ENCODE data around the gene TBX21. TPM values are rescaled to one million over a fixed set of nuclear protein-coding genes. Genes with fewer than 3 reads are reported as not detected.

The TBX21 gene
- total RNA-seq, 1 donor from 2014 or later, result not detected

DNA sequence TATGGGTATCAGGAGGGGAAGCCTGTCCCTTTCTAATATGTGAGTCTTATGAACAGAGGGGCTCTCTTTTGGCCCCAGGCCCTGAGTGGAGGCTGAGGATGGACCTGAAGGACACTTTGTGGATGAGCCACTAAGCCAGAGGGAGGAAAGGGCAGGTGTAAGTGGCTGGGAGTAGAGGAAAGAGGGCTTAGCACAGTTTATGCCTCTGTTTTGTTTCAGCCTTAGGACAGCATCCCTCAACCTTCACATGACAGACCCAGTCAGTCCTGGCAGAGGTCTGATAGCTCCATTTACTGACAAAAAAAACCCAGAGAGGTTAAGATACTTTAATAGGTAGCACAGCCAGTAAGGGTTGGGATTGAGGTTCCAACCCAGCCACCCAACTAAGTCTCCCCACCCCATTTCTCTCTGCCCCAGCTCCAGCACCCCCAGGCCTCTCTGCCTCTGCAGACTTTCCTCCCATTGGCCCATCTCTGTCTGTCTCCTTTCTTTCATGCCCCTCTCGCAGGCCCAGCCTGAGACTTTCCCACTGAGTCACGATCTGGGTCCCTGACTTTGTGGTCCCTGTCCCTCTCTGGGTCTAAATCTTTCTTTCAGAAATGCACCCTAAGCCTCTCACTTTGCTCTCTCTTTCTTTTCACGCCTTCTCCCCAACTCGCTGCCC, 4.7 kb upstream of the TBX21 start:
- no peaks in the 10 kb centered on the region for H3K36me3 Mint-ChIP-seq (ENCODE audit: unreplicated experiment)
- no peak overlapping the region for H3K4me3 Mint-ChIP-seq (ENCODE audit: unreplicated experiment)
- peaks cover 1% of the 10 kb centered on the region for H3K9me3 Mint-ChIP-seq (ENCODE audit: unreplicated experiment)
- H3K27ac Mint-ChIP-seq (ENCODE audit: unreplicated experiment), result no peak overlapping the region
- TF ChIP-seq, protein P1, sequence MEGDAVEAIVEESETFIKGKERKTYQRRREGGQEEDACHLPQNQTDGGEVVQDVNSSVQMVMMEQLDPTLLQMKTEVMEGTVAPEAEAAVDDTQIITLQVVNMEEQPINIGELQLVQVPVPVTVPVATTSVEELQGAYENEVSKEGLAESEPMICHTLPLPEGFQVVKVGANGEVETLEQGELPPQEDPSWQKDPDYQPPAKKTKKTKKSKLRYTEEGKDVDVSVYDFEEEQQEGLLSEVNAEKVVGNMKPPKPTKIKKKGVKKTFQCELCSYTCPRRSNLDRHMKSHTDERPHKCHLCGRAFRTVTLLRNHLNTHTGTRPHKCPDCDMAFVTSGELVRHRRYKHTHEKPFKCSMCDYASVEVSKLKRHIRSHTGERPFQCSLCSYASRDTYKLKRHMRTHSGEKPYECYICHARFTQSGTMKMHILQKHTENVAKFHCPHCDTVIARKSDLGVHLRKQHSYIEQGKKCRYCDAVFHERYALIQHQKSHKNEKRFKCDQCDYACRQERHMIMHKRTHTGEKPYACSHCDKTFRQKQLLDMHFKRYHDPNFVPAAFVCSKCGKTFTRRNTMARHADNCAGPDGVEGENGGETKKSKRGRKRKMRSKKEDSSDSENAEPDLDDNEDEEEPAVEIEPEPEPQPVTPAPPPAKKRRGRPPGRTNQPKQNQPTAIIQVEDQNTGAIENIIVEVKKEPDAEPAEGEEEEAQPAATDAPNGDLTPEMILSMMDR (IDR thresholded peaks at IDR 0.05; ENCODE audit: partially characterized antibody, unreplicated experiment), result no peak
- no peak for DNase-seq
- H3K27me3 Mint-ChIP-seq (ENCODE audit: unreplicated experiment), result peaks cover 20% of the 10 kb centered on the region
- no peaks in the 10 kb centered on the region for H3K4me1 Mint-ChIP-seq (ENCODE audit: low read depth, unreplicated experiment)

DNA sequence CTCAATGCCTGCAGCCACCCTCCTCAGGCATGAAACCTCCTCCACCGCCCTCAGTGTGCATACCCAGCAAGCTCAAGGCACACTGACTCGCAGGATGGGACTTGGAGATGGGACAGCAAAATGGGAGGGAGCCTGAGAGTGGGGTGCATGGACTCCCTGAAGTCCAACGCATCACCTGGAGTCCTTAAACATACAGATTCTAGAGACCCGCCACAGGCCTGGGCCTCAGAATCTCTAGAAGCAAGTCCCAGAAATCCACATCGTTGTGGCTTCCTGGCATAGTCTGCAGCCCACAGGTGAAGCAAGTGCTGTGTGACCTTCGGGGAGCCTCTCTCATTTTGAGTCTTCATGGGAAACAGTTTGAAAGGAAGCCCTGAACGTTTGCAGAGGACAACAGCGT, 3.6 kb upstream of the TBX21 start:
- Mint-ChIP-seq H3K4me3 (ENCODE audit: unreplicated experiment) (no peak overlapping the region), H3K9me3 (ENCODE audit: unreplicated experiment) (peaks cover 3% of the 10 kb centered on the region), H3K4me1 (ENCODE audit: low read depth, unreplicated experiment) (no peaks in the 10 kb centered on the region), H3K36me3 (ENCODE audit: unreplicated experiment) (no peaks in the 10 kb centered on the region), H3K27ac (ENCODE audit: unreplicated experiment) (no peak overlapping the region), H3K27me3 (ENCODE audit: unreplicated experiment) (peaks cover 27% of the 10 kb centered on the region)
- DNase-seq, result no peak
- TF ChIP-seq, protein P1 (IDR thresholded peaks at IDR 0.05; ENCODE audit: partially characterized antibody, unreplicated experiment), result no peak

DNA sequence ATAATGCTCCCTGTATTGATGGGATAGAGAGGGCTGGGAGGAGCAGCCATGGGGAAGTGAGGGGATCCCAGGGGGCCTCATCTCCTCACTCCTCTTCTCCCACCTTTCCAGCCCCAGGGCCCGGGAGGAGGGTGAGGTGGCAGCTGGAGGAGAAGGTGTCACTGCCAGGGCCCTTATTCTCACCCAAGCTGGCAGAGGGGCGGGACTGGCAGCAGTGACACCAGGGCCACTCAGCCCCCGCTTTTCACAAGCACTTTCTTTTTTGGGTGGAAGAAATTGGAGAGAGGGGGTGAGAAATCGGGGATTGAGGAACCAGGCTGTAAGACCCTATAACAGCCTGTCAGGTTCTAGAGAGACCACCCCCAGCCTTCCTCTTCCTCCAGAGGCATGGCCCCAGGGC, 2.4 kb upstream of the TBX21 start:
- H3K27ac Mint-ChIP-seq (ENCODE audit: unreplicated experiment), result no peak overlapping the region
- H3K36me3 Mint-ChIP-seq (ENCODE audit: unreplicated experiment), result no peaks in the 10 kb centered on the region
- TF ChIP-seq, protein P1 (IDR thresholded peaks at IDR 0.05; ENCODE audit: partially characterized antibody, unreplicated experiment), result no peak
- peaks cover 3% of the 10 kb centered on the region for H3K9me3 Mint-ChIP-seq (ENCODE audit: unreplicated experiment)
- H3K27me3 Mint-ChIP-seq (ENCODE audit: unreplicated experiment), result peaks cover 29% of the 10 kb centered on the region
- no peak for DNase-seq
- no peaks in the 10 kb centered on the region for H3K4me1 Mint-ChIP-seq (ENCODE audit: low read depth, unreplicated experiment)
- H3K4me3 Mint-ChIP-seq (ENCODE audit: unreplicated experiment), result no peak overlapping the region

DNA sequence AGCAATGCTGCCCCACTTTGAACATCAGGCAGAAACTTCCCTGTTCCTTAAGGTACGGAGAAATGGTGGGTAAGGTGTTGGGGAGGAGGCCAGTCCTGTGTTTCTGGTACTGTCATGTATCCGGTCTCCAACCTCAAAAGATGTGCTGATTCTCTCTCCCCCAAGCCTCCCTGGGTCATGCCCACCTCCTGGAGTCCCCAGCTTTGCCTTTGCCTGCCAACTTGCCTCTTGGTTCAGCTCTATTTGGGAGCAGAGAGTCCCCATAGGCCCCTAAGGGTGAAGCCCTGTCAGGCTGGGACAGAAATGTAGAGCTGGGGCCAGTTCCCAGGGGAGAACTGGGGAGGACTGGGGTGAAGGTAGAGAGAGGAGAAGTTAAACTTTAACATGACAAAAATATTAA, 1.6 kb upstream of the TBX21 start:
- TF ChIP-seq, protein P1 (IDR thresholded peaks at IDR 0.05; ENCODE audit: partially characterized antibody, unreplicated experiment), result no peak
- peaks cover 31% of the 10 kb centered on the region for H3K27me3 Mint-ChIP-seq (ENCODE audit: unreplicated experiment)
- peaks cover 3% of the 10 kb centered on the region for H3K9me3 Mint-ChIP-seq (ENCODE audit: unreplicated experiment)
- no peaks in the 10 kb centered on the region for H3K36me3 Mint-ChIP-seq (ENCODE audit: unreplicated experiment)
- no peak overlapping the region for H3K27ac Mint-ChIP-seq (ENCODE audit: unreplicated experiment)
- no peak overlapping the region for H3K4me3 Mint-ChIP-seq (ENCODE audit: unreplicated experiment)
- no peaks in the 10 kb centered on the region for H3K4me1 Mint-ChIP-seq (ENCODE audit: low read depth, unreplicated experiment)
- DNase-seq, result no peak

DNA sequence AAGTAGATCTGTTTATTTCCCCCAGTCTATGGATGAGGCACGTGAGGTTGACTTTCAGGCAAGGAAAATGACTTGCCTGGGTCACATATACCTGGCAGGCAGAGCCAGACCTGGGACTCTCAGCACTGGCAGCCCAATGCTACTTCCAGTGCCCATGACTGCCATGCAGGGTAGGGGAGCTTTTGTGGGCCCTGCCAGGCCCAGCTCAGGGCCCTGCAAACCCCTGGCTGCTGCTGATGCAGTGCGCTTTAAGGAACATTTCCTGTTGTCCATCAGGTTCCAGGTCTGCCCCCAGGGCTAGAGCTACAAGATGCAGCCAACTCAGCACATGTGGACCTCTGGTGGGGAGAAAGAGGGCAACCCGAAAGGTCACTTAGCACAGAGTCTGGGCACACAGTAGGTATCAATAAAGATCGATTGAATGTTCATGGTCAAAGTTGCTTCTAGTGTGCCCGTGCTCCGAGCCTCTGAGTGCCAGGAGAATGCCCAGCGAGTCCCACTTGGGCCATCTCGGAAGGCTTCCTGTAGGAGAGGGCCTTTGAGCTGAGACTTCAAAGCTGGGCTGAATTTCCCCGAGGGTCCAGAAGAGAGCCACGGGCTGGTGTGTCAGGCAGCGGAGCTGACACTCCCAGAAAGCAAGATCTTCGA, 513 bp upstream of the TBX21 start:
- TF ChIP-seq, protein P1 (IDR thresholded peaks at IDR 0.05; ENCODE audit: partially characterized antibody, unreplicated experiment), result no peak
- Mint-ChIP-seq H3K36me3 (ENCODE audit: unreplicated experiment) (no peaks in the 10 kb centered on the region), H3K4me1 (ENCODE audit: low read depth, unreplicated experiment) (no peaks in the 10 kb centered on the region), H3K9me3 (ENCODE audit: unreplicated experiment) (peaks cover 3% of the 10 kb centered on the region), H3K27ac (ENCODE audit: unreplicated experiment) (no peak overlapping the region), H3K27me3 (ENCODE audit: unreplicated experiment) (peaks cover 34% of the 10 kb centered on the region), H3K4me3 (ENCODE audit: unreplicated experiment) (peak overlapping the region; percentile 83)
- DNase-seq, result no peak

Data from glutamatergic neuron (in vitro differentiated cells).